ENCODE data around the gene CTNS.

The CTNS gene

GRCh38 chr17:3668279-3669084 lies 31.9 kb downstream of the CTNS start, which contains the start of the genes EMC6 and TAX1BP3:
Gene EMC6, plus strand, starts transcription at chr17:3668812. Its CDS starts 335 bp downstream, at chr17:3669147.
Gene TAX1BP3, minus strand, starts transcription at chr17:3668578. Its CDS starts 52 bp downstream, at chr17:3668526.
- peak within 1 kb of the TSS; percentile 96 for H3K27ac ChIP-seq
- TF ChIP-seq CTCF (conservative IDR thresholded peaks at IDR 0.05) (no peak), ZFX (IDR thresholded peaks at IDR 0.05) (no peak; the same call in 1 of the 2 replicates)

- no peak for TF ChIP-seq CTCF (conservative IDR thresholded peaks at IDR 0.05)
- TF ChIP-seq ZFX (IDR thresholded peaks at IDR 0.05) = peak; percentile 44; the same call in 1 of the 2 replicates
- peak overlapping the region; percentile 96 for H3K27ac ChIP-seq
Measured at GRCh38 chr17:3669085-3669347, 32.5 kb downstream of the CTNS start.

GRCh38 chr17:3669548-3669947 lies 33.0 kb downstream of the CTNS start:
- no peak for TF ChIP-seq ZFX (IDR thresholded peaks at IDR 0.05)
- TF ChIP-seq CTCF (conservative IDR thresholded peaks at IDR 0.05) = no peak

GRCh38 chr17:3672571-3672970 lies 36.0 kb downstream of the CTNS start:
- no peak overlapping the region for H3K27ac ChIP-seq
- TF ChIP-seq ZFX (IDR thresholded peaks at IDR 0.05) (no peak), CTCF (conservative IDR thresholded peaks at IDR 0.05) (no peak)

More at GRCh38 chr17:3669548-3669947, 33.0 kb downstream of the CTNS start:
- H3K27ac ChIP-seq = peak overlapping the region; percentile 96

GRCh38 chr17:3675886-3676285 lies 39.3 kb downstream of the CTNS start:
- no peak for TF ChIP-seq CTCF (conservative IDR thresholded peaks at IDR 0.05)
- no peak for TF ChIP-seq ZFX (IDR thresholded peaks at IDR 0.05)
- H3K27ac ChIP-seq = no peak overlapping the region

- TF ChIP-seq CTCF (conservative IDR thresholded peaks at IDR 0.05) (no peak), ZFX (IDR thresholded peaks at IDR 0.05) (no peak)
- no peak overlapping the region for H3K27ac ChIP-seq
Measured at GRCh38 chr17:3678095-3678820, 41.7 kb downstream of the CTNS start.
